ENCODE measurements around the gene MAT2B. TPM values are rescaled to one million over a fixed set of nuclear protein-coding genes. Genes with fewer than 3 reads are reported as not detected.

MAT2B gene
- polyA plus RNA-seq, 3 donors, result 34.8 to 165 (median 142) TPM

DNA sequence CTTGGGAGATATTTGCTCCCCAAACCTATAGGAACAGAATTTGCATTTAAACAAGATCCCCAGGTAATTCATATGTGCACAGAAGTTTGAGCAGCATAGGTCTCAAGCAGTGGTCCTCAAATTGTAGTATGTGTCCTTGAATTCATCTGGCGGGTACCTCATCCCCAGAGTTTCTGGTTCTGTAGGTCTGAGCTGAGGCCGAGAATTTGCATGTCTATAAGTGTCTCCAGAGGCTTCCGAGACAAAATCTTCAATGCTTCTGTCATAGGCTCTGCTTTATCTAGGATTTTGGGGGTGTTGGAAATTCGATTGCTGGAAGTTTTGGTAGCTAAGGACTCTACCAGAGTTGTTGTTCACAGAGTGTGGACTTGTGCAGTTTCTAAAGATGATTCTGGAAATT lies 38.6 kb downstream of the MAT2B start:
- no peak for DNase-seq
- intact Hi-C loops (cut with micrococcal nuclease), result no loop called here
- Histone ChIP-seq H3K9me3 (replicated peaks in 1 of 2; ENCODE audit: control insufficient read depth in 1 of 2, insufficient read depth in 1 of 2, low read length in 2 of 2) (no peaks in the 10 kb centered on the region), H3K27ac (ENCODE audit: low read depth in 1 of 2, low read length in 2 of 2) (no peak overlapping the region), H4K20me1 (ENCODE audit: insufficient read depth, low read length) (no peaks in the 10 kb centered on the region), H3K4me1 (ENCODE audit: control insufficient read depth in 1 of 2, insufficient read depth in 2 of 2, low read length in 2 of 2) (no peaks in the 10 kb centered on the region), H3K9ac (ENCODE audit: insufficient read depth, low read length, poor library complexity, severe bottlenecking) (no peak overlapping the region), H3K79me2 (ENCODE audit: insufficient read depth, low read length) (no peaks in the 10 kb centered on the region), H3K4me3 (replicated peaks in 1 of 3; ENCODE audit: low read depth in 2 of 3, low read length in 3 of 3) (no peak overlapping the region), H3K27me3 (ENCODE audit: control insufficient read depth in 2 of 2, insufficient read depth in 2 of 2, low read length in 2 of 2) (no peaks in the 10 kb centered on the region), H3K4me2 (replicated peaks; ENCODE audit: extremely low read depth, low read length, poor library complexity, severe bottlenecking) (no peak overlapping the region), H3K36me3 (replicated peaks in 1 of 2; ENCODE audit: control insufficient read depth in 1 of 2, insufficient read depth in 2 of 2, low read length in 2 of 2) (no peaks in the 10 kb centered on the region), H2AFZ (ENCODE audit: insufficient read depth, low read depth, low read length, poor library complexity, severe bottlenecking) (no peak overlapping the region)
- Mint-ChIP-seq H3K36me3 (no peaks in the 10 kb centered on the region), H3K4me1 (no peaks in the 10 kb centered on the region), H3K9me3 (peaks cover 0 to 2% (median 0%) of the 10 kb centered on the region in 7 donors), H3K4me3 (no peak overlapping the region), H3K27me3 (ENCODE audit: low read depth in 3 of 3) (peaks cover 0 to 4% (median 0%) of the 10 kb centered on the region in 3 donors), H3K27ac (no peak overlapping the region)
- TF ChIP-seq, protein P1, sequence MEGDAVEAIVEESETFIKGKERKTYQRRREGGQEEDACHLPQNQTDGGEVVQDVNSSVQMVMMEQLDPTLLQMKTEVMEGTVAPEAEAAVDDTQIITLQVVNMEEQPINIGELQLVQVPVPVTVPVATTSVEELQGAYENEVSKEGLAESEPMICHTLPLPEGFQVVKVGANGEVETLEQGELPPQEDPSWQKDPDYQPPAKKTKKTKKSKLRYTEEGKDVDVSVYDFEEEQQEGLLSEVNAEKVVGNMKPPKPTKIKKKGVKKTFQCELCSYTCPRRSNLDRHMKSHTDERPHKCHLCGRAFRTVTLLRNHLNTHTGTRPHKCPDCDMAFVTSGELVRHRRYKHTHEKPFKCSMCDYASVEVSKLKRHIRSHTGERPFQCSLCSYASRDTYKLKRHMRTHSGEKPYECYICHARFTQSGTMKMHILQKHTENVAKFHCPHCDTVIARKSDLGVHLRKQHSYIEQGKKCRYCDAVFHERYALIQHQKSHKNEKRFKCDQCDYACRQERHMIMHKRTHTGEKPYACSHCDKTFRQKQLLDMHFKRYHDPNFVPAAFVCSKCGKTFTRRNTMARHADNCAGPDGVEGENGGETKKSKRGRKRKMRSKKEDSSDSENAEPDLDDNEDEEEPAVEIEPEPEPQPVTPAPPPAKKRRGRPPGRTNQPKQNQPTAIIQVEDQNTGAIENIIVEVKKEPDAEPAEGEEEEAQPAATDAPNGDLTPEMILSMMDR (IDR thresholded peaks at IDR 0.05), result no peak
- 91% methylated on average over 4 of the region's 4 CpGs for WGBS (ENCODE audit: insufficient coverage)

DNA sequence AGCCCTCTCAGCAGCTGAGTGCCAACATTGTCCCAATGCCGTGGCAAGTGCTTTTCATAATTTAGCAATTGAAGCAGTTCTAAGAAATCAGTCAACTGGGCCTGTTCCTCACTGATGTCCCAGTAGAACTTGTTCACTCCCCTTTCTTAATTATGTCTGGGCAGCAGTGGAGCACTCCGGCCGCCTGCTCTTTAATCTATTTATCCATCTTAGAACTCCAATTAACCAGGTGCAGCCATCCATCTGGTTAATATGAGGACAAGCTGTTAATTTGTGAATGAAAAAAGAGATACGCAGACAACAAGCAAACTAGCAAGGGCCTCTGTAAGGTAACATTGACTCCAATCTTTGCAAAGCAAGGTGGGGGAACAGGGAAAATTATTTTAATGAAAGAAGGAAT lies 39.4 kb downstream of the MAT2B start:
- no peak overlapping the region for H3K27ac ChIP-seq (ENCODE audit: low read depth in 1 of 2, low read length in 2 of 2)

More for the DNA sequence above, 39.4 kb downstream of the MAT2B start:
- TF ChIP-seq, protein P1 (IDR thresholded peaks at IDR 0.05), result no peak
- no peaks in the 10 kb centered on the region for H4K20me1 ChIP-seq (ENCODE audit: insufficient read depth, low read length)
- H3K9ac ChIP-seq (ENCODE audit: insufficient read depth, low read length, poor library complexity, severe bottlenecking), result no peak overlapping the region
- H3K4me1 ChIP-seq (ENCODE audit: control insufficient read depth in 1 of 2, insufficient read depth in 2 of 2, low read length in 2 of 2), result no peaks in the 10 kb centered on the region
- no peak for DNase-seq
- H3K4me2 ChIP-seq (replicated peaks; ENCODE audit: extremely low read depth, low read length, poor library complexity, severe bottlenecking), result no peak overlapping the region
- Mint-ChIP-seq H3K4me3 (no peak overlapping the region), H3K27me3 (ENCODE audit: low read depth in 3 of 3) (peaks cover 0 to 5% (median 0%) of the 10 kb centered on the region in 3 donors), H3K36me3 (no peaks in the 10 kb centered on the region), H3K27ac (no peak overlapping the region), H3K4me1 (no peaks in the 10 kb centered on the region), H3K9me3 (peaks cover 0 to 2% (median 0%) of the 10 kb centered on the region in 7 donors)
- H3K9me3 ChIP-seq (replicated peaks in 1 of 2; ENCODE audit: control insufficient read depth in 1 of 2, insufficient read depth in 1 of 2, low read length in 2 of 2), result no peaks in the 10 kb centered on the region
- no peaks in the 10 kb centered on the region for H3K36me3 ChIP-seq (replicated peaks in 1 of 2; ENCODE audit: control insufficient read depth in 1 of 2, insufficient read depth in 2 of 2, low read length in 2 of 2)
- 100% methylated on average over 2 of the region's 4 CpGs for WGBS (ENCODE audit: insufficient coverage)
- intact Hi-C loops (cut with micrococcal nuclease), result no loop called here
- H2AFZ ChIP-seq (ENCODE audit: insufficient read depth, low read depth, low read length, poor library complexity, severe bottlenecking), result no peak overlapping the region
- H3K27me3 ChIP-seq (ENCODE audit: control insufficient read depth in 2 of 2, insufficient read depth in 2 of 2, low read length in 2 of 2), result no peaks in the 10 kb centered on the region
- H3K79me2 ChIP-seq (ENCODE audit: insufficient read depth, low read length), result no peaks in the 10 kb centered on the region
- no peak overlapping the region for H3K4me3 ChIP-seq (replicated peaks in 1 of 3; ENCODE audit: low read depth in 2 of 3, low read length in 3 of 3)
